Measurements from ENCODE around the gene ADGRB2.
"Not testable (repeated sequence)": the region's sequence is repeated elsewhere in the genome, so short reads cannot be mapped to it uniquely, and the experiment has no call there.

Gene ADGRB2

GRCh38 chr1:31718327-31718897 lies 45.7 kb downstream of the ADGRB2 start:
- DNase-seq = no peak

- DNase-seq = no peak
These were observed 46.8 kb downstream of the ADGRB2 start for GRCh38 chr1:31717341-31717740.

DNA sequence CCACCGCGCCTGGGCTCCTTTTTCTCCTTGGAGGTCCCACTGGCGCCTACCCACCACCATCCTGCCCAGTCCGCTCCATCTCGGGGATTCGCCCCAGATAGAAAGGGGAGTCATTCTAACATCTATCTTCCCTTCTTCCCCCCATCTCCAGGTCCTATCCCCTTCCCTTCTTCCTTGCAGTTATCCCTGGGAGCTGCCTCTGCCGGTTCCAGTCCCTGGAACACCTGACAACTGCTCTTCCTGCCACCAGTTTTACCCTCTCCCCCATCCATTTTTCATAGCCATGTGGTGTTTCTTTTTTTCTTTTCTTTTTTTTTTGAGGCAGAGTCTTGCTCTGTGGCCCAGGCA lies 48.3 kb downstream of the ADGRB2 start:
- no peak for DNase-seq

DNA sequence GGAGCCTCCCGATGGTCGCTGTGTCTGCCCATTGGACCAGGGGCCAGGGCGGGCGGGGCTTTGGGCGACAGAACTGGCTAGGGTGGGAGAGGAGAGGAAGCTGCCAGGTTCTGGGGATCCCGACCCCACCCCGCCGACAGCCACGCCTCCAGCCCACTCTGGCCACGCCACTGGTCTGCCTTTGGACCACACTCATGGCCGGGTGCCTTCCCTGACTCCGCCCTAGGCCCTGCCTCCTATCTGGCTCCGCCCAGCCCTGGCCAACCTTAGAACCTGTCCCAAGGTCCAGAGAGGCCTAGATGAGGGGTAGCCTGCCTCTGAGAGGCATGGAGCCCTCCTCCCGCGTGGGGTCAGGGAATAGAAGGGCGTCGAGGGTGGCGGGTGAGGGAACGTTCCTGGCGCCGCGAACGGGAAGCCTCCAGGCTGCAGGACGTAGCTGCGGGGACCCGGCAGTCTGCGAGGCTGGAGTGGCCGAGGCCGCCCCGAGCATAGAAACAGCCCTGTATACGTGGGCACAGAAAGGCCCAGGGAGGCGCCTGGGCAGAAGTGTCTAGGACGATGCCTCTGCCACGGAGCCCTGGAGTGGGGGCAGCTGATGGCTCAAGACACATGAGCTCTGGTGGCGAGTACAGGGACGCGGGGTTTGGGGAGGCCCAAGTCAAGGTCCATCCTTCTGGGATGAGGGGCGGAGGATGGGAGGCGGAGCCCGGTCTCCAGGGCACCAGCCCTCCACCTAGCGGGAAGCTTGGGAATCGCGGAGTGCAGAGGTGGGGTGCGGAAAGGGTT lies 48.9 kb downstream of the ADGRB2 start:
- no peak for DNase-seq

DNA sequence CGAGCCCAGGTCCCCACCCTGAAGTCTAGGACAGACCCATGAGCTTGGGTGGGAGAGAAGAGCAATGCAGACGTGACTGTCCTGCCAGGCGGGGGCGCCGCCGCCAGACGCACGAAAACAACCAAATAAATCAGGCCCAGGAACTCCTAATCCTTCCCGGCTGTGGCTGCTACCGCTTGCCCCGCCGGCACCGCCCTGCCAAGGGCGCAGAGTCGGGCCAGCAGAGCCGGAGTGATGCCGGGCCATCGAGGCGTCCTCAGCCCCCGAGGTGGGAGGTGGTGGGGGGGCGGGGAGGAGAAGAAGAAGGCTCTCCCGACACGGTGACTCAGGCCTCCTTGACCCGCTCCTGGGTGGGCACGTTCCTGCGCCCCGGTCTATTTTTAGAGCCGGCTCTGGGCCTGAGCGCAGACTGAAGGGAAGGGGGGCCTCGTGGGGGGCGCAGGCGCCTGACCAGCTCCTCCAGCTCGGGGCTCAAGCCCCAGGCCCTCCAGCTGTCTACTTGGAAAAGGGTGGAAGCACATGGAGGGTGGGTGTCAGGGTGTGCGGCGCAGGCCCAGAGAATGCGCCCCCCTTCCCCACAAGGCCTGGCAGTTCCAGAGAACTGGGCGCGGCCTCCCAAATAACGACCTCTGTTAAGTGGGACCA lies 49.6 kb downstream of the ADGRB2 start:
- DNase-seq = no peak

- DNase-seq = no peak
These were observed 51.5 kb downstream of the ADGRB2 start for GRCh38 chr1:31712630-31713029.

DNA sequence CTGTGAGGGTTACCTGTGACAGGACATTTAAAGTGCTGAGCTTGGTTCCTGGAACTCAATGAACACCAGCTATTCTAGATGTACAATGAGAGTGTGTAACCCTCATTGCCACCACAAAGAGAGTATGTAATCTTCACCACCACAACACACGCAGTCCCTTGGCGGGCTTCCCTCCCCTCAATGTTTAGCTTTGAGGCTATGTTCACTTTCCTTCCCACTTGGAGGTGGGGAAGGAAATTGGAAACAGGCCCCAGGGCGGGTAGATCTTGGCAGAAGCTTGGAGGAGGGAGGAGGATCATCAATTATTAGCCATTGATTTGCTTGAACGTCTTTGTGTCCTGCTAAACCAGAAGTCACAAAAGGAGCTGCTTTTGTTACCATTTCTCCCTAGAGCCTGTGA lies 52.1 kb downstream of the ADGRB2 start:
- DNase-seq = no peak

- DNase-seq = no peak
These were observed 55.8 kb downstream of the ADGRB2 start for GRCh38 chr1:31708324-31708723.

GRCh38 chr1:31707711-31708110 lies 56.4 kb downstream of the ADGRB2 start:
- no peak for DNase-seq

- not testable (repeated sequence) for DNase-seq
These were observed 57.0 kb downstream of the ADGRB2 start for GRCh38 chr1:31707059-31707600.

- no peak for DNase-seq
These were observed 57.6 kb downstream of the ADGRB2 start for GRCh38 chr1:31706384-31707058.

DNA sequence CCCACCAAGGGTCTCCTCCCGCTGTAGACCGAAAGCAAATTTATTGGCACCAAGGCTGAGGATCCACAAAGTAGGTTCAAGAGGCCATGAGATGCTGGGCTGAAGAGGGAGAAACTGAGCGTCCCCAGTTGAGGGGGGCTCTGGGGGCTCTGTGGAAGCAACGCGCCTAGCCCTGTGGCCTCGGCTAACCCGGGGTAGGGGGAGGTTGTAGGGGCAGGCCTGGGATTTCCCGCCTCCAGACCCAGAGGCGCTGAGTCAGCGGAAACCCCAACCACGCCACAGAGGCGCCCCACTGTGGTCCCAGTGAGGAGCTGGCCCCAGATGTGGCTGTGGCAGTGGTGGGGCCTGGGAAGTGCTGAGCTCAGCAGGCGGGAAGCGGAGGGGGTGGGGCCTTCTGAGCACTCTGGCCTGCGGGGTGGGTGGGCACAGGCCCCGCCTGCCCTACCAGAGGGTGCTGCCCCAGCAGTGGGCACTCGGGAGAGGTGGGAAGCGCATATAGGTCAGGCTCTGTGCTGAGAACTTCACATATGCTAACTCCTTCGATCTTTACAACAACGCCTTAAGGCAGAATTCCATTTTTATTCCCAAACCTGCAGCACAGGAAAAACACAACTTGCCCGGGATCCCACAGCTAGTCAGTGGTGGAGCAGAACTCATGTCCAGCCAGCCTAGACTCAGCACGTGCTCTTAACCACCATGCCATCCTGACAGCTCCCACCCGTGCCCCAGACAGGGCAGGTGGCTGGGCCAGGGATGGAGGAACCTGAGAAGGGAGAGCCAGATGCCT lies 58.9 kb downstream of the ADGRB2 start:
- DNase-seq = no peak

DNA sequence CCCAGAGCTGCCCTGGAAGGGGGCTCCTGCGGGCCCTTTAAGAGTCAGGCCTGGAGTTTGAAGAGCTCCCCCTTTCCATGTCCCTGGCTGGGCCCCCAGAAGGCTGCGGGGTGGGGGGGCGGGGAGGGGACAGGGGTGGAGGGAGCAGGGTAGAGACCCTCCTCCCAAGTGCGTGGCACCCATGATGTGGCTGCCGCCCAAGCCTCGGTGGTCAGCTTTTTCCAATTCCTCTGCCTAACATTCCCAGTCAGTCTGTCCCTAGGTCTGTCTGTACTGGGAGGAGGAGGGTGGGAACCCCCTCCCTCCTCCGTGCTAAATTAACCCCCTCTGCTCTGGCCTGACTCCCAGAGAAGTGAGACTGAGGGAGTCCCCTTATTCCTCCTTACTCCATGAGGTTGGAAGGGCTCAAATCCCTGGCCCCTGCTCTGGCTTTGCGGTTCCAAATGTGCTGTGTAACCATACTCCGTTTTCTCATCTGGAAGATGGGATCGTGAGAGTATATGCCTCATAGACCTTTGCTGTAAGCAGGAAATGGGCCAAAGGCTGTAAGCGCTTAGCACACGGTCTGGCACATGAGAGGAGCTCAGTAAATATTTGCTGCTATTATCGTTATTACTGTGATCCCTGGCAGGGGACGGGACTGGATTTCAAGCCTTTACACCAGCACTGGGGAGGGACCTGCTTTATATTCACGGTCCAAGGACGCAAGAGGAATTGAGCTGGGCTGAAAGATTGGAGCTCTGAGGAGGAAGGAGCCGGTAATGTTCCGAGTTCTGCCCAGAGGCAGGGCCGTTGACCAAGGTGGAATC lies 59.7 kb downstream of the ADGRB2 start:
- no peak for DNase-seq

GRCh38 chr1:31703431-31704270 lies 60.5 kb downstream of the ADGRB2 start, which contains the start of gene COL16A1:
COL16A1 (minus strand) TSS chr1:31704017; CDS start chr1:31702193, 1,824 bp downstream.
- no peak for DNase-seq

DNA sequence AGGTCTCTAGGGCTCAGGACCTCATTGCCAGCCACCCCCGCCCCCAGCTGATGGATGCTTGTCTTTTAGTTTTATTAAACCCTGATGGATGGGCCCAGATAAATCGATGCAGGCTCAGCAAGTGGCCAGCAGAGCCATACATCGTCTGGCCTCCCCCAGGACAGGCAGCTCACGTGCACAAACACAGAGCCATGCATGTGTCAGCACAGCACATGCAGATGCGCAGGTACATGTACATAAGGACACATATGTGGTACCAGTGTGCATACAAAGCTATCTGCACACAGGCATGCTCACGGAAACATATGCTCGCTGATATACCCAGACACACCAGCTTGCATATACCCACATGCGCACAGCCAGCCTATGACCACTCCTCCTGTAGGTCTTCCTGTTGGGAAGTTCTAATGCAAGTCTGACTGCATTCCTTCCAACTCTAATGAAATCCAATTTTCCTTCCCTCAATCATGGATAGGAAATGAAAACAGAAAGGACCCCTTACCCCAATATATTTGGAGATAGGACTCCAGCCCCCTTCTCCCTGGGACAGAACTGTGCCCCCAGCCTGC lies 61.2 kb downstream of the ADGRB2 start:
- no peak for DNase-seq

DNA sequence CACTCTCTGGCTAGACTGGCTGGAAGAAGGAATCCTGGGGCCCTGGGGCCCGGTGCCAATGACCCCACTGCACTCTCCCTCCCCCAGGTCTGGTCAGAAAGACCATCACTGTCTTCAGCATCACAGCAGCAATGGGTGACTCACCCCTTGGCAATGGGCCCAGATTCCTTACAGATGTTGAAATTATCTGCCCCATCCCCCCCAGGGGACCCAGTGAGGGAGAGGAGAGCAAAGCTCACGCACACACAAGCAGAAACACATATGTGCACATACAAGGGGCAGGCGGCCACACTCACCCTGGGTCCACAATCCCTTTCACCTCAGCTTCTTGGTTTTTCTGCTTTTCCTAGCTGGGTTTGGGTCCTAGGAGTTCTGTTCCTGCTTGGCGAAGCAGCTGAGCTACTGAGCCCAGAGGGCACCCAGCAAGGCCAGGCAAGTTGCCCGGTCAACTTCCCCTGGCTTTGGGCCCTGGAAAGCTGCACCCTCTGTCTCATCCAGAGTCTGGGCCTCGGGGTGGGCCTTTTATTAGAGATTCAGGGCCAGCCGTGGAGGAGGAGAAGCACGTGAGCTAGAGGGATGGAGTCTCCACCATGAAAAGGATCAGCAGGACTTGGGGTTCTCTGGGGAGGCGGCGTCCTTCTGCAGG lies 62.9 kb downstream of the ADGRB2 start:
- DNase-seq = no peak

DNA sequence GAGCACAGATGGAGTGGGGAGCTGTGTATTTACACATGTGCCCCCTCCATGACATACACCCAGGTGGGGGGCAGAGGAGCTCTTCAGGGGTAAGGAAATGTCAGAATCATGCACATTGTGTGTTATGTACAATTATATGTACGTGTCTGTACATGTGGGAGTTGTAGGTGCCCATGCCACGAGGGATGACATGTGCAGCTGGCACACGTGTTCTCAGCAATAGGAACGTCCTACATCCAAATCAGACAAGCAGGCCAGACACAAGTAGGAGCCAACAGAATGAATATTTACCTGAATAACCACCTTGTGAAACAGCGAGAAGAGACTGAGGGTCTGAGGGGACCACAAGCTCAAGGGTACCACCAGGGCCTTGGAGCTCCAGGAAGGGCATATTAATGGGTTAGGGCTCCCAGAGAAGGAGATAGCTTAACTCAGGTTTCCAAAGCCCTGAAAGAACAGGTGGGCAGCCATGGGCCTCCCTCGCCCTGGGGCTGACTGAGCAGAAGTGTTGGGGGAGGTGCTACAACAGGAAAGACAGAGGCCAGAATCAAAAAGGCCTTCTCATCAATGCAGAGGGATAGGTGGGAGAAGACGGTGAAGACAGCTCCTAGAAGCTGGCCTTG lies 63.6 kb downstream of the ADGRB2 start:
- DNase-seq = no peak

DNA sequence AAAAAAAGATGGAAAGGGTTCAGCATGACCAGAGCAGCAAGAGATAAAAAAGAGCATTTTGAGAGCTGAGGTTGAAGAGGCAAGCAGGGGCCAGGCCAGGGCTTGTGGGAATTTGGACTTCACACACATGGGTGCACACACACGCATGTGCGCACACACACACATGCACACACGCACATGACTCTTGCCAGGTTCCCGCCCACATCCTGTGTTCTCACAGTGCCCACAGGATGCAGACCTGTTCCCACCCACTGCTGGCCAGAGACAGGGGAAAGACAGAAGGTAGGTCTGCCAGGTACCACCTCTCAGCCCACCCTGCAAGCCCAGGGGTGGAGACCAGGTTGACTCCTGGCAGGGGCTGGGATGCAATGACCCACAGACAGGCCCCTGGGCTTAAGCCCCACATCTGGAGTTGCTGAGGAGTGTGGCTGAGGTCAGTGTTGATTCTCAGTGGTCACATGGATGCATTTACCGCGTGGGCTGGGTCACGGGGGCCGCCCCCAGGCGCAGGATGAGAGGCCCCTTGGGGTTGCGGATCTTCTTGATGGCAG lies 64.7 kb downstream of the ADGRB2 start:
- no peak for DNase-seq
